Measurements from ENCODE around the gene CSMD2.

- TF ChIP-seq POLR2A (IDR thresholded peaks at IDR 0.05) (no peak), CTCF (IDR thresholded peaks at IDR 0.05 in 4 of 5, conservative IDR thresholded peaks at IDR 0.05 in 1 of 5) (no peak)
Measured at GRCh38 chr1:33842348-33842747, 322.7 kb downstream of the CSMD2 start.

Measured in gastrocnemius medialis (tissue), 4 donors.